Body of pancreas (tissue), 4 donors: ENCODE data around the gene PRR19. TPM values are rescaled to one million over a fixed set of nuclear protein-coding genes. Genes with fewer than 3 reads are reported as not detected.
A peak's percentile ranks its signal among the peaks of the same experiment; 100 is the strongest.

Source experiments
- ATAC-seq: fragments of 150-250 bp; one replicate; pipeline ENCODE4 v1.9.1; 2016
- DNase-seq, 4 donors: peaks; one replicate each; pipeline ENCODE4 v3.0.0-alpha.2; 2019
- H3K27ac ChIP-seq, 4 donors: fragments of 200-600 bp; sonication (generic); 1 replicate in 3 of 4; 2 replicates in 1 of 4; pipeline versions ENCODE4 v1.5.1 to v1.6.1; 2016 to 2019; ENCODE audit warnings: mild to moderate bottlenecking in 1 of 4, mixed read lengths in 1 of 4, moderate library complexity in 1 of 4
- H3K27me3 ChIP-seq, 2 donors: fragments of 200-600 bp; sonication (generic); one replicate each; pipeline ENCODE4 v1.6.0; 2016; ENCODE audit warnings: mild to moderate bottlenecking in 1 of 2
- H3K36me3 ChIP-seq, 2 donors: fragments of 200-600 bp; sonication (generic); replicated peaks in 1 of 2; 2 replicates each; pipeline ENCODE4 v1.5.1; 2016; ENCODE audit warnings: low read depth in 2 of 2; ENCODE audit not compliant: insufficient read depth in 1 of 2
- H3K4me1 ChIP-seq: fragments of 200-600 bp; sonication (generic); one replicate; pipeline ENCODE4 v1.6.0; 2016
- H3K4me3 ChIP-seq, 2 donors: fragments of 200-600 bp; sonication (generic); 1 replicate in 1 of 2; 2 replicates in 1 of 2; pipeline ENCODE4 v1.5.1; 2016 to 2019
- H3K9me3 ChIP-seq, 3 donors: fragments of 200-600 bp; sonication (generic); 1 replicate in 2 of 3; 2 replicates in 1 of 3; pipeline ENCODE4 v1.5.1; 2016
- POLR2A ChIP-seq, 3 donors: fragments of 450-650 bp; IDR thresholded peaks; one replicate each; pipeline ENCODE4 v1.6.1; 2016; ENCODE audit warnings: antibody characterized with exemption in 3 of 3, mild to moderate bottlenecking in 2 of 3
- WGBS, 2 donors: methylation state at CpG; one replicate each; pipeline ENCODE4 v1.1.5; 2017; 5-methylcytosine and 5-hydroxymethylcytosine counted together
- intact Hi-C: fragments of 100-400 bp; cut with DNase I; formaldehyde crosslinking; loops from one replicate; pipeline ENCODE4 v1.15.1; 2023
- total RNA-seq, 2 donors: library from RNA; depleted of rRNA; stranded (reverse); fragments of >200 nt; gene quantifications; one replicate each; pipeline ENCODE4 v1.1.0, GENCODE V29; 2016
- TF ChIP-seq, protein P1 (sequence below), 7 experiments: fragments of 450-650 bp in 4 of 7; fragments of 200-600 bp in 3 of 7; sonication (generic) in 3 of 7; IDR thresholded peaks; one replicate each; pipeline ENCODE4 v1.5.1; 2016 to 2019; ENCODE audit warnings: antibody characterized with exemption in 7 of 7

The PRR19 gene
- total RNA-seq, 2 donors from 2014 or later, result 0.52 TPM; not detected in 1

DNA sequence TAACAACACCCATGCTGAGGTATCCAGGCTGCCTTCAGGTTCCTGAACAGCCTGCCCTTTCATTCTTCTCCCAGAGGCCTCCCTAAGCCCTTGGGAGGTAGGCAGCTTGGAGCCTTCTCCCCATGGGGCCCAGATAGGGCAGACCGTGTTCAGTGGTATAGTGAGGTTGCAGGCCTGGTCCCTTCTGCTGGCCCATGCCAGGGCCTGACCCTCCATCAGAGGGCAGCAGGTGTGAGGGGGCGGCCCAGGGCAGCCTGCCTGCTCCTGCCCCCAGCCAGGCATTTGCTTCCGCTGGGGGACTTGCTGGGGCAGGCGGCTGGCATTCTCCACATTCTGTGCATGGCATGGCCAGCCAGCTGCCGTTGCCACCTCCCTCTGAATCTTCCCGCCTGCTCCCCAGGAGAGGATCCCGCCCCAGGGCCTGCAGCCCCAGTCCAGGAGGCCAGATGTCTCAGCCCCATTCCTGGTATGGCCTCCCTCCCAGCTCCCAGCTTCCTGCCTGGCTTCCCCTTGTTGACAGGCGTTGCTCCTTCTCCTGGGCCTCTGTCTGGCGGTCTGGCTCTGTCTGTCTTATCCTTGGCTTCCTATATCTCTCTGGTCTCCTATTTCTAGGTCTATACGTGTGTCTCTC lies 24.0 kb upstream of the PRR19 start:
- Histone ChIP-seq H3K36me3 (no peaks in the 10 kb centered on the region), H3K9me3 (no peaks in the 10 kb centered on the region), H3K4me1 (peaks cover 78% of the 10 kb centered on the region), H3K27ac (peak overlapping the region; percentile 13 to 92 (median 58)), H3K27me3 (no peaks in the 10 kb centered on the region), H3K4me3 (no peak overlapping the region)
- intact Hi-C loops, result no loop called here
- TF ChIP-seq POLR2A (IDR thresholded peaks at IDR 0.05), result no peak
- TF ChIP-seq, protein P1, sequence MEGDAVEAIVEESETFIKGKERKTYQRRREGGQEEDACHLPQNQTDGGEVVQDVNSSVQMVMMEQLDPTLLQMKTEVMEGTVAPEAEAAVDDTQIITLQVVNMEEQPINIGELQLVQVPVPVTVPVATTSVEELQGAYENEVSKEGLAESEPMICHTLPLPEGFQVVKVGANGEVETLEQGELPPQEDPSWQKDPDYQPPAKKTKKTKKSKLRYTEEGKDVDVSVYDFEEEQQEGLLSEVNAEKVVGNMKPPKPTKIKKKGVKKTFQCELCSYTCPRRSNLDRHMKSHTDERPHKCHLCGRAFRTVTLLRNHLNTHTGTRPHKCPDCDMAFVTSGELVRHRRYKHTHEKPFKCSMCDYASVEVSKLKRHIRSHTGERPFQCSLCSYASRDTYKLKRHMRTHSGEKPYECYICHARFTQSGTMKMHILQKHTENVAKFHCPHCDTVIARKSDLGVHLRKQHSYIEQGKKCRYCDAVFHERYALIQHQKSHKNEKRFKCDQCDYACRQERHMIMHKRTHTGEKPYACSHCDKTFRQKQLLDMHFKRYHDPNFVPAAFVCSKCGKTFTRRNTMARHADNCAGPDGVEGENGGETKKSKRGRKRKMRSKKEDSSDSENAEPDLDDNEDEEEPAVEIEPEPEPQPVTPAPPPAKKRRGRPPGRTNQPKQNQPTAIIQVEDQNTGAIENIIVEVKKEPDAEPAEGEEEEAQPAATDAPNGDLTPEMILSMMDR (IDR thresholded peaks at IDR 0.05), result no peak
- ATAC-seq (no peak), DNase-seq (peak in 2 of 4 donors; percentile 23 to 57)
- 48 to 56% methylated on average over 7 to 10 of the region's 10 CpGs for WGBS, 2 donors

DNA sequence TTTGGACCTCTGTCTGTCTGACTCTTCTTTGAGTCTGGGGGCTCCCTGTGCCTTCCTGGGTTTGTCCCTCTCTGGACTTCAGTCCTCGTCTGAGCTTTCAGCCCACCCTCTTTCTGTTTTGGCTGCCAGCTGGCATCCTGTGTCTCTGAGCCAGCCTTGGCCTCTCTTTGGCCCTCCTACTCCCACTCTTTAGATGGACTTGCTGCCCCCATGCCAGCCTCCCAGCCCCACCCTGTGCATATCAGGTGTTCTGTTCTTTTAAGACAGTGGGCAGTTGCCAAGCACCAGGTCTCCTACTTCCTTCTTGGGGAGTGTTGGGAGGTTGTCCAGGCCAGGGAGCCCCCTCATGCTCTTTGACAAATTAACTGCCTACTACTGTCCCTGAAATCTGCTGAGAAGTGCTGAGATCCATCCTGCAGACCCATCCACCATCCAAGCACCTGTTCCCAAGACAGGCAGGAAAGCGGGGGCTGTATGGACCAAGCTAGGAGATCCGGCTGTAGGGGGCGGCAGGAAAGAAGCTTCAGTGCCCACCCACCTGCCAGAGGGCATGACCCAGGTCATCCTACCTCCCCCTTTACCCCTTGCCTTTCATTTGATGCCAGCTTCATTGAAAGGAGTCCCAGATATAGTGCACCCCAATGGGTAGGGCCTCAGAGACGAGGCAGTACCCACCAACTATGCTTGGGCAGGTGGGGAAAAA lies 23.3 kb upstream of the PRR19 start:
- H3K27ac ChIP-seq, result peak overlapping the region; percentile 30 to 92 (median 85)
- TF ChIP-seq POLR2A (IDR thresholded peaks at IDR 0.05), result no peak
- TF ChIP-seq, protein P1 (IDR thresholded peaks at IDR 0.05), result no peak
- no peaks in the 10 kb centered on the region for H3K27me3 ChIP-seq
- H3K36me3 ChIP-seq, result no peaks in the 10 kb centered on the region
- DNase-seq (no peak), ATAC-seq (no peak)
- H3K4me1 ChIP-seq, result peaks cover 85% of the 10 kb centered on the region
- intact Hi-C loops, result no loop called here
- H3K9me3 ChIP-seq, result no peaks in the 10 kb centered on the region
- 64 to 81% methylated on average over 5 of the region's 5 CpGs for WGBS, 2 donors
- no peak overlapping the region for H3K4me3 ChIP-seq

GRCh38 chr19:42279155-42279901 lies 22.6 kb upstream of the PRR19 start:
- TF ChIP-seq POLR2A (IDR thresholded peaks at IDR 0.05), result no peak
- TF ChIP-seq, protein P1 (IDR thresholded peaks at IDR 0.05), result no peak
- Histone ChIP-seq H3K9me3 (no peaks in the 10 kb centered on the region), H3K4me3 (peak overlapping the region; percentile 63), H3K27ac (peak overlapping the region in 3 of 4 donors; percentile 83 to 92 (median 87)), H3K36me3 (no peaks in the 10 kb centered on the region), H3K4me1 (peaks cover 79% of the 10 kb centered on the region), H3K27me3 (no peaks in the 10 kb centered on the region)
- WGBS, 2 donors, result 11 to 13% methylated on average over 6 of the region's 6 CpGs
- ATAC-seq (no peak), DNase-seq (peak in 1 of 4 donors; percentile 20)
- intact Hi-C loops, result no loop called here

DNA sequence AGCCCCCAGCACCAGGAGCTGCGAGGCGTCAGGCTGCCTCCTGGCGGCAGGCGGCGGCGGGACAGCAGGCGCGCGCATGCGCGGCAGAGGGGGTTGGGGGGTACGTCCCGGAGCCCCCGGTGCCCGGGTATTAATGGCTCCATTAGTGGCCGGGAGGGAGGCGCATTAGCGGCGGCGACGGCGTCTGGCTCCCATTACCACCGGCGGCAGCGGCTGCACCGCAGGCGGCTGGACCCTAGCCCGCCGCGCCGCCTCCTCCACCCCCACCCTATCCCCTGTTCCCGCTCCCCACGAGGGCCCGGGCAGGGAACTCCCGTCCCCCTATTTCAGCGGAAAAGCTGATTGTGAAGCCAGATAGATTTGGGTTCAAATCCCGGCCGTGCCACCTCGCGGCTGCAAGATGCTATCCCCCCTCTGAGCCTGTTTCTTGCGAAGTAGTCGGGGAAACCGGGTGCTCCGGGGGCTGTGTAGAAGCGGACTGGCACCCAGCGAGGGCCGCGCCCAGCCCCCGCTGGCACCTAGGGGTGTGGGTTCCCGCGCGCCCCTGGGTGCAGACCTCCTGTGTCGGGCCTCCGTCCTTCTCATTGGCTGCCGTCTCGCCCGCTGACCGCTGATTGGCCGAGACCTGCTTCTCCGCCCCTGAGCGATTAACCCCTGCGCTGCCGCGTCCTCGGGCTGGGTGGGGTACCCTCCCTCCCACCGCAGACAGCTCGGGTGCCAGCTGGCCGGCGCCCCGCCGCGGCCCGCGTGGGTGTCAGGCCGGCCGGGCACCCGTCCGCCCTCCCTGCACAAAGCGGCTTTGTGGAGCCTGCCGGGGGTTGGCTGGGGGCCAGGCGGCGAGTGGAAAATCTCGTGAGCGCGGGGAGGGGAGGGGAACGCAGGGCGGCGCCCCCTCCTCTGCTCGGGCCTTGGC lies 21.8 kb upstream of the PRR19 start:
- ATAC-seq, result peak; percentile 28
- peak overlapping the region; percentile 63 for H3K4me3 ChIP-seq
- intact Hi-C loops, result no loop called here
- H3K36me3 ChIP-seq, result no peaks in the 10 kb centered on the region
- peaks cover 78% of the 10 kb centered on the region for H3K4me1 ChIP-seq
- 1 to 2% methylated on average over 6 to 88 of the region's 89 CpGs for WGBS, 2 donors
- H3K9me3 ChIP-seq, result no peaks in the 10 kb centered on the region
- peak overlapping the region; percentile 83 to 92 (median 86) for H3K27ac ChIP-seq
- DNase-seq, result peak; percentile 82 to 86 (median 85)
- no peaks in the 10 kb centered on the region for H3K27me3 ChIP-seq
- TF ChIP-seq, protein P1 (IDR thresholded peaks at IDR 0.05), result peak; percentile 79 to 95 (median 90)
- peak in 1 of 3 donors; percentile 33 for TF ChIP-seq POLR2A (IDR thresholded peaks at IDR 0.05)
